ENCODE results near the gene DUXB.

DNA sequence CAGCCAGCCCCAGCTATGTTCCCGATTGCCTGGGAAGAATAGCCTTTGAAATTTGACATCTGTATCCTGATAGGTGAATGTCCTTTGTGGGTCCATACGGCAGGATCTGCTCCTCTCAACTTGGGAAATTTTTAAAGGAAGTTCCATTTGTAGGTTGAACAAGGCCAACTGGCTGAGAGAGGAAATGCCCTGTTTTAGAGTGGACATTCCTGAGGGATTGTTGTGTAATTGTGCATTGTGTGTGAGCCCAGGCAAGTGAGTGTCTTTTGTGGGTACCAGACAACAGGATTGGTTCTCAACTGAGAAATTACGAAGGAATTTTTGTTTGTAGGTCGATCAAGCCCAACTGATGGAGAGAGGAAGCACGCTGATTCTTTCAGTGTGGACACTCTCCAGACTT, 21.9 kb downstream of the DUXB start:
- TF ChIP-seq, protein P1, sequence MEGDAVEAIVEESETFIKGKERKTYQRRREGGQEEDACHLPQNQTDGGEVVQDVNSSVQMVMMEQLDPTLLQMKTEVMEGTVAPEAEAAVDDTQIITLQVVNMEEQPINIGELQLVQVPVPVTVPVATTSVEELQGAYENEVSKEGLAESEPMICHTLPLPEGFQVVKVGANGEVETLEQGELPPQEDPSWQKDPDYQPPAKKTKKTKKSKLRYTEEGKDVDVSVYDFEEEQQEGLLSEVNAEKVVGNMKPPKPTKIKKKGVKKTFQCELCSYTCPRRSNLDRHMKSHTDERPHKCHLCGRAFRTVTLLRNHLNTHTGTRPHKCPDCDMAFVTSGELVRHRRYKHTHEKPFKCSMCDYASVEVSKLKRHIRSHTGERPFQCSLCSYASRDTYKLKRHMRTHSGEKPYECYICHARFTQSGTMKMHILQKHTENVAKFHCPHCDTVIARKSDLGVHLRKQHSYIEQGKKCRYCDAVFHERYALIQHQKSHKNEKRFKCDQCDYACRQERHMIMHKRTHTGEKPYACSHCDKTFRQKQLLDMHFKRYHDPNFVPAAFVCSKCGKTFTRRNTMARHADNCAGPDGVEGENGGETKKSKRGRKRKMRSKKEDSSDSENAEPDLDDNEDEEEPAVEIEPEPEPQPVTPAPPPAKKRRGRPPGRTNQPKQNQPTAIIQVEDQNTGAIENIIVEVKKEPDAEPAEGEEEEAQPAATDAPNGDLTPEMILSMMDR (IDR thresholded peaks at IDR 0.05): no peak
- no peak for TF ChIP-seq POLR2A (IDR thresholded peaks at IDR 0.05)

Measured in uterus (tissue), 2 donors.